Stimulated activated effector memory CD8-positive, alpha-beta T cell treated with anti-CD3 and anti-CD28 coated beads, Interleukin-12 subunit alpha, Interleukin-12 subunit beta, amount 100 ng/mL, for 72 hours (primary cell): ENCODE measurements around the gene REV3L.
"Not testable (repeated sequence)": the region's sequence is repeated elsewhere in the genome, so short reads cannot be mapped to it uniquely, and the experiment has no call there.

ENCODE experiments used
- ATAC-seq: fragments of 150-1000 bp; cut with Tn5 transposase; 2 replicates; pipeline ENCODE4 v1.10.0; 2021
- DNase-seq, 2 donors: peaks; one replicate each; pipeline ENCODE4 v3.0.0; 2021 to 2022; ENCODE audit warnings: low spot score in 2 of 2
- H3K27ac Mint-ChIP-seq: one replicate; pipeline ENCODE4 v1.8.0; 2022; ENCODE audit warnings: mild to moderate bottlenecking, mixed read lengths
- H3K36me3 Mint-ChIP-seq: one replicate; pipeline ENCODE4 v1.8.0; 2022; ENCODE audit warnings: mild to moderate bottlenecking, mixed read lengths
- H3K4me1 Mint-ChIP-seq: one replicate; pipeline ENCODE4 v1.8.0; 2022; ENCODE audit warnings: mixed read lengths
- H3K4me3 Mint-ChIP-seq: one replicate; pipeline ENCODE4 v1.8.0; 2022; ENCODE audit warnings: mild to moderate bottlenecking, mixed read lengths
- H3K9me3 Mint-ChIP-seq: one replicate; pipeline ENCODE4 v1.8.0; 2022; ENCODE audit warnings: mixed read lengths

Gene REV3L

DNA sequence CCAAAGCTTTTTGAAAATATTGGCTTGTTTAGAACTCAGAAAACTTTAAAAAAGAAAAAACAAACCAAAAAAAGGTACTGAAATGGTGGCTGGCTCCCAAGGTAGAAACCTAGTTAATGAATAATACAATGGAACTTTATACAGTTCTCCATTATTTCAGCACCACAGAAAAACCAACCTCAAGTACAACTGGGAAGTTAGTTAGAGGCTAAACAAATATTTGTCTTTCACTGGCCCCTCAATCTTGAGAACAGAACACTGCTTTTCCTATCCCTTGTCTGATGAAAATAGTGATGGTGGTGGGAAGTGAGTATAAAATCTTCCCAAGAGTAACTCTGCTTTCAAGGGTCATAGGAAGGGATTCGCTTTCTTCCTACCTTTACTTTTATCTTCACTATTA is 126.5 kb downstream of the REV3L start:
- no peak overlapping the region for H3K4me3 Mint-ChIP-seq
- H3K4me1 Mint-ChIP-seq: no peaks in the 10 kb centered on the region
- no peak overlapping the region for H3K27ac Mint-ChIP-seq
- no peak for DNase-seq
- H3K9me3 Mint-ChIP-seq: no peaks in the 10 kb centered on the region
- H3K36me3 Mint-ChIP-seq: peaks cover 56% of the 10 kb centered on the region
- ATAC-seq: no peak

DNA sequence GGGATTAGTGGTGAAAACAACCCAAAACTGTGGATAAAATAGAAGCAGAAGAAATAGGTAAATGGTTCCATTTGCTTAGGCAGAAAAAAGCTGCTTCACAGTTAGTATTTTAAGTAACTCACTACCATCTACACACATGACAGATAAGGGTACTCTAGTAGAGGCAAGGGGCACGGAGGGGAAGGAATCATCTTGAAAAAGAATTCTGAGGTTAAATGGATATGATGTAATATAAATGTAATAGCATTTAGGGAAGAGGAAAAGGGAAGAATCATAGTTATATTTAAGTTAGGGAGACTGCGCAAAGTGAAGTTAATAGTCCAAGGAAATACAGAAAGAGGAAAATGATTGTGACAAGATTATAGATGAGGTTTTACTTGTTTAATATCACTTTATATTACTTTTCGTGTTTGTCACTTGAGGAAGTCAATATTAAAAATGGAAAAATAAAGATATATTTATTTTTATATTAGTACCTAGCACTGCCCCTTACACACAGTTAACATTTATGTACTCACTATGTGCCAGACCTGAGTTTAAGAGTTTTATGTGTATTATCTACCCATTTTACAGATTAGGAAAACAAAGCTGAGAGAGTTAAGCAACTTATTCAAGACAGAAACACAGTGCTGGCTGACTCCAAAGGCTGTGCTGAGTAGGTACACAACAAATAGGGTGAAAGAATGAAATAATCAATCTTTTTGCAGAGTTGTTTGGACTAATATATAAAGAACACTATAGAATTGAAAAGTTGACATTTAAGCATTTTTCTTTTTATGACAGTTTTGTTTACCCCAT is 128.1 kb downstream of the REV3L start:
- H3K27ac Mint-ChIP-seq: no peak overlapping the region
- no peaks in the 10 kb centered on the region for H3K4me1 Mint-ChIP-seq
- no peak for ATAC-seq
- no peak overlapping the region for H3K4me3 Mint-ChIP-seq
- no peak for DNase-seq
- H3K9me3 Mint-ChIP-seq: no peaks in the 10 kb centered on the region
- H3K36me3 Mint-ChIP-seq: peaks cover 64% of the 10 kb centered on the region

GRCh38 chr6:111353912-111354462 is 129.0 kb downstream of the REV3L start:
- no peak for ATAC-seq
- H3K9me3 Mint-ChIP-seq: no peaks in the 10 kb centered on the region
- H3K36me3 Mint-ChIP-seq: peaks cover 71% of the 10 kb centered on the region

DNA sequence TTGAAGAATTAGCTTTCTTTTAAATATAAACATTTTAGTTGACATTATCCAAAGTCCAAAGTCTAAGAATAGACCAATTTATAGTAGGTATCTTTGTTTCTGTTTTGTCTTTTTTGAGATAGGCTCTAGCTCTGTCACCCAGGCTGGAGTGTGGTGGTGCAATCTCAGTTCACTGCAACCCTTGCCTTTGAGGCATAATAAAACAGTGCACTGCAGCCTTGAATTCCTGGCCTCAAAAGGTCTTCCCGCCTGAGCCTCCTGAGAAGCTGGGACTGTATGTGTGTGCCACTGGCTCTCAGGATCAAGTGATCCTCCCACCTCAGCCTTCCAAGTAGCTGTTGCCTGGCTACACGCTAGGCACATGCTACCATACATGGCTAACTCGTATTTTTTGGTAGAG is 135.4 kb downstream of the REV3L start:
- H3K4me3 Mint-ChIP-seq: no peak overlapping the region
- ATAC-seq (no peak), DNase-seq (no peak)
- H3K36me3 Mint-ChIP-seq: peaks cover 68% of the 10 kb centered on the region
- no peaks in the 10 kb centered on the region for H3K9me3 Mint-ChIP-seq
- H3K27ac Mint-ChIP-seq: no peak overlapping the region
- peaks cover under 1% of the 10 kb centered on the region for H3K4me1 Mint-ChIP-seq

More at GRCh38 chr6:111353912-111354462, 129.0 kb downstream of the REV3L start:
- Mint-ChIP-seq H3K27ac (no peak overlapping the region), H3K4me1 (no peaks in the 10 kb centered on the region), H3K4me3 (no peak overlapping the region)
- no peak for DNase-seq

GRCh38 chr6:111342913-111343312 is 140.1 kb downstream of the REV3L start:
- Mint-ChIP-seq H3K4me3 (no peak overlapping the region), H3K36me3 (peaks cover 53% of the 10 kb centered on the region), H3K4me1 (peaks cover 18% of the 10 kb centered on the region), H3K27ac (no peak overlapping the region), H3K9me3 (no peaks in the 10 kb centered on the region)
- DNase-seq (no peak), ATAC-seq (peak; percentile 55)

- ATAC-seq: peak; percentile 85
- no peak for DNase-seq
These were observed 143.7 kb downstream of the REV3L start for GRCh38 chr6:111339294-111339693.

DNA sequence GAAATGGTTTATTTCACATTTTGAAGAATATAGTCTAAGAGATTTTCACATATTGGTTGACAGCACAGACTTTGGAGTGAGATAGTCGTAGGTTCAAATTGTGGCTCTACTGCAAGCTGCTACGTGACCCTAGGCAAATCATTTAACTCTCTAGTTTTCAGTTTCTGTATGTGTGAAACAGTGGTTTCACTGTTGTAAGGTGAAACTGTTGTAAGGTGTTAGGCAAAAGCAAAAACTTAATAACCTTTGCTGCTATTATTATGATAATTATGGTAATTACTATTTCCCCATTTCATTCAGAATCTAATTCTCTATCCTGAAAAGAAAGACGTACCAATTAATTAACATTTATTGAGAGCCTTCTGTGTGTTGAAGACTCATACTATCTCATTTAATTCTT is 144.2 kb downstream of the REV3L start:
- peaks cover 55% of the 10 kb centered on the region for H3K36me3 Mint-ChIP-seq
- peak overlapping the region; percentile 92 for H3K27ac Mint-ChIP-seq
- ATAC-seq: peak; percentile 97
- H3K4me1 Mint-ChIP-seq: peaks cover 18% of the 10 kb centered on the region
- DNase-seq: no peak
- H3K4me3 Mint-ChIP-seq: peak overlapping the region; percentile 44
- no peaks in the 10 kb centered on the region for H3K9me3 Mint-ChIP-seq

More at GRCh38 chr6:111339294-111339693, 143.7 kb downstream of the REV3L start:
- Mint-ChIP-seq H3K27ac (peak overlapping the region; percentile 92), H3K9me3 (no peaks in the 10 kb centered on the region), H3K36me3 (peaks cover 56% of the 10 kb centered on the region), H3K4me1 (peaks cover 18% of the 10 kb centered on the region), H3K4me3 (peak overlapping the region; percentile 44)

GRCh38 chr6:111337829-111338236 is 145.2 kb downstream of the REV3L start:
- ATAC-seq: no peak
- Mint-ChIP-seq H3K27ac (no peak overlapping the region), H3K4me3 (no peak overlapping the region)

GRCh38 chr6:111329882-111330633 is 153.0 kb downstream of the REV3L start:
- DNase-seq (no peak), ATAC-seq (peak; percentile 67)
- peaks cover 5% of the 10 kb centered on the region for H3K4me1 Mint-ChIP-seq
- no peak overlapping the region for H3K27ac Mint-ChIP-seq
- no peak overlapping the region for H3K4me3 Mint-ChIP-seq
- H3K9me3 Mint-ChIP-seq: no peaks in the 10 kb centered on the region
- H3K36me3 Mint-ChIP-seq: peaks cover 68% of the 10 kb centered on the region

More at GRCh38 chr6:111337829-111338236, 145.2 kb downstream of the REV3L start:
- peaks cover 18% of the 10 kb centered on the region for H3K4me1 Mint-ChIP-seq
- DNase-seq: no peak
- no peaks in the 10 kb centered on the region for H3K9me3 Mint-ChIP-seq
- H3K36me3 Mint-ChIP-seq: peaks cover 52% of the 10 kb centered on the region

DNA sequence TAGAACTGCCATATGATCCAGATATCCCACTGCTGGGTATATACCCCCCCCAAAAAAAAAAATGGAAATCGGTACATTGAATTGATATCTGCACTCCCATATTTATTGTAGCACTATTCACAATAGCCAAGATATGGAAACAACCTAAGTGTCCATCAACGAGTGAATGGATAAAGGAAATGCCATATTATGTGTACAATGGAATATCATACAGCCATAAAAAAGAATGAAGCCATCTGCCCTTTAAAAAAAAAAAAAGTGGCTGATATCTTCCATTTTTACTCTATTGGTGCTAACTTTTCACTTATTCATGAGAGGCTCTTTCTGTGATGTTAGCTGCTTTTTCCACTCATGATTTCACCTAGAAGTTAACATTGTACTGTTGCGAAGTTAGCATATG is 156.5 kb downstream of the REV3L start:
- Mint-ChIP-seq H3K36me3 (peaks cover 69% of the 10 kb centered on the region), H3K9me3 (no peaks in the 10 kb centered on the region), H3K27ac (no peak overlapping the region), H3K4me3 (no peak overlapping the region), H3K4me1 (peaks cover 5% of the 10 kb centered on the region)
- ATAC-seq (no peak), DNase-seq (no peak)

DNA sequence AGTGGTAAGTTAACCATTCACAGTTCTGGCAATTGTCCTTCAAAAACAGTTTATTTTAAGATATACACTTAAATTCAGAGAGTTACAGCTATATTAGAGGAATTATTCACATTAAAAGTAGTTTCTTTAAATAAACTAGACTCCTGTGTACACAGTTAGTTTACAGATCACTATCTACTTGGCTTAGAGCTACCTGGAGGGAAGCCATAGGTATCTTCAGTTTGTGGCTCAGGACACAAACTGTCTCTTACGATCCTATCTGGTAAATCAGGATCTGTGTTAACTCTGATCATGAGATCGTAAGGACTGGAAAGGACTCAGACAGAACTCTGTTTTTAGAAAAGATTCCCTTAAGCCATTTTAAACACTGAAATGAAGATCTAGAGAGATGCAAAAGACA is 160.9 kb downstream of the REV3L start:
- H3K27ac Mint-ChIP-seq: peak overlapping the region; percentile 61
- DNase-seq: no peak
- H3K4me1 Mint-ChIP-seq: no peaks in the 10 kb centered on the region
- no peak overlapping the region for H3K4me3 Mint-ChIP-seq
- no peak for ATAC-seq
- H3K9me3 Mint-ChIP-seq: no peaks in the 10 kb centered on the region
- peaks cover 55% of the 10 kb centered on the region for H3K36me3 Mint-ChIP-seq

DNA sequence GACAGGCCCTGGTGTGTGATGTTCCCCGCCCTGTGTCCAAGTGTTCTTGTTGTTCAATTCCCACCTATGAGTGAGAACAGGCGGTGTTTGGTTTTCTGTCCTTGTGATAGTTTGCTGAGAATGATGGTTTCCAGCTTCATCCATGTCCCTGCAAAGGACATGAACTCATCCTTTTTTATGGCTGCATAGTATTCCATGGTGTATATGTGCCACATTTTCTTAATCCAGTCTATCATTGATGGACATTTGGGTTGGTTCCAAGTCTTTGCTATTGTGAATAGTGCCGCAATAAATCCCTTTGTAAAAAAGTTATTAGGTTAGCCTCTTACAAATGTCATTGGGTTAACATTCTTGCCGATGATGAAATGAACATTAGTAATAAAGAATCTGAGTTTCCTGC is 175.1 kb downstream of the REV3L start:
- H3K27ac Mint-ChIP-seq, H3K9me3 Mint-ChIP-seq, DNase-seq, ATAC-seq, H3K4me3 Mint-ChIP-seq, H3K4me1 Mint-ChIP-seq: not testable (repeated sequence)
- H3K36me3 Mint-ChIP-seq: peaks cover 69% of the 10 kb centered on the region

DNA sequence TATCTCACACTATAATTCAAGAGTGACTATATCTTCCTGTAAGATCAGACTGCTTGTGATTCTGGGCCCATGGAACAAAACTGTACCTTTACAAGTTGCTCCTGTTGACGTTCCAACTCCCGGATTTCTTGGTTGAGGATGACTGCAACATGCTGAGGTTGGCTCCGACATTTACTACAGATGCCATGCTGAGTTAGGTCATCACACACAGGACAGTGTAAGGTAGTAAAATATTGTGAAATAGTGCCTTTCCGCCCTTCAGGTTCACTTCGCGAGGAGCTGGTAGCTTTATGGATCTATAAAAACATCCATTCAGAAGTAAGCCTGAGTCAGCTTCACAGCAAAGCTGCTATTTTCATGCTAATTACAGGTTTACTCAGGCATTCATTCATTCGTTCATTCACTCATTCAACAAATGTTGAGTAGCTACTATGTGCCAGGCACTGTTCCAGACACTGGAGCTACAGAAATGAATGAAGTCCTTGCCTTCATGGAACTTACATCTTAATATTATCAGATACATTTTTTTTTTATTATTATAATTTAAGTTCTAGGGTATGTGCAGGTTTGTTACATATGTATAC is 175.7 kb downstream of the REV3L start:
- Mint-ChIP-seq H3K4me3 (no peak overlapping the region), H3K4me1 (no peaks in the 10 kb centered on the region), H3K36me3 (peaks cover 69% of the 10 kb centered on the region), H3K27ac (no peak overlapping the region), H3K9me3 (no peaks in the 10 kb centered on the region)
- DNase-seq (no peak), ATAC-seq (no peak)

- Mint-ChIP-seq H3K36me3 (peaks cover 64% of the 10 kb centered on the region), H3K27ac (no peak overlapping the region), H3K9me3 (no peaks in the 10 kb centered on the region), H3K4me3 (no peak overlapping the region), H3K4me1 (no peaks in the 10 kb centered on the region)
- DNase-seq (no peak), ATAC-seq (no peak)
These were observed 176.7 kb downstream of the REV3L start for GRCh38 chr6:111306104-111306888.

- H3K4me1 Mint-ChIP-seq: no peaks in the 10 kb centered on the region
- ATAC-seq: peak; percentile 40
- no peak for DNase-seq
- peaks cover 58% of the 10 kb centered on the region for H3K36me3 Mint-ChIP-seq
- H3K27ac Mint-ChIP-seq: no peak overlapping the region
- H3K9me3 Mint-ChIP-seq: peaks cover 3% of the 10 kb centered on the region
- no peak overlapping the region for H3K4me3 Mint-ChIP-seq
These were observed 181.1 kb downstream of the REV3L start for GRCh38 chr6:111301946-111302345.
